Breast epithelium (tissue), 4 donors: ENCODE measurements around the gene PTPN9. TPM values are rescaled to one million over a fixed set of nuclear protein-coding genes. Genes with fewer than 3 reads are reported as not detected.

ENCODE experiments used
- DNase-seq, 2 donors: peaks; one replicate each; pipeline ENCODE4 v3.0.0-alpha.2; 2019; ENCODE audit warnings: low spot score in 2 of 2
- H3K27ac ChIP-seq, 2 donors: fragments of 200-600 bp; sonication (generic) in 1 of 2; one replicate each; pipeline ENCODE4 v1.5.1; 2016 to 2019; ENCODE audit warnings: mild to moderate bottlenecking in 1 of 2
- H3K27me3 ChIP-seq, 2 donors: fragments of 200-600 bp; sonication (generic) in 1 of 2; one replicate each; pipeline versions ENCODE4 v1.5.1 to v1.6.0; 2017 to 2019; ENCODE audit warnings: control low read depth in 1 of 2, mild to moderate bottlenecking in 1 of 2
- H3K36me3 ChIP-seq: fragments of 200-600 bp; one replicate; pipeline ENCODE4 v1.5.1; 2019
- H3K4me1 ChIP-seq, 2 donors: fragments of 200-600 bp; sonication (generic); one replicate each; pipeline ENCODE4 v1.5.1; 2016 to 2019; ENCODE audit warnings: control low read depth in 1 of 2
- H3K4me3 ChIP-seq, 3 donors: fragments of 200-600 bp; sonication (generic); 1 replicate in 2 of 3; 2 replicates in 1 of 3; pipeline ENCODE4 v1.5.1; 2016 to 2019; ENCODE audit warnings: mild to moderate bottlenecking in 3 of 3, moderate library complexity in 2 of 3
- H3K9me3 ChIP-seq, 2 donors: fragments of 200-600 bp; sonication (generic) in 1 of 2; one replicate each; pipeline ENCODE4 v1.5.1; 2016 to 2019; ENCODE audit warnings: control low read depth in 1 of 2
- CTCF ChIP-seq, 3 donors: fragments of 450-650 bp; IDR thresholded peaks; one replicate each; pipeline ENCODE4 v1.5.1; 2016 to 2017; ENCODE audit warnings: antibody characterized with exemption in 3 of 3, mild to moderate bottlenecking in 3 of 3, moderate library complexity in 3 of 3
- POLR2A ChIP-seq: fragments of 450-650 bp; IDR thresholded peaks from one replicate; pipeline ENCODE4 v1.6.1; 2016; ENCODE audit warnings: antibody characterized with exemption, mild to moderate bottlenecking, moderate library complexity
- POLR2AphosphoS5 ChIP-seq, 3 donors: sonication (generic); formaldehyde crosslinking; IDR thresholded peaks; one replicate each; pipeline ENCODE4 v1.6.1; 2017; ENCODE audit warnings: antibody characterized with exemption in 3 of 3
- intact Hi-C: fragments of 100-400 bp; cut with DNase I; formaldehyde crosslinking; loops from one replicate; pipeline ENCODE4 v1.15.1; 2023; ENCODE audit warnings: low total_unique reads
- total RNA-seq, 3 donors: library from RNA; depleted of rRNA; stranded (reverse); fragments of >200 nt; gene quantifications; one replicate each; pipeline ENCODE4 v1.1.0, GENCODE V29; 2016

PTPN9 gene
- total RNA-seq, 3 donors from 2014 or later = 16.2 to 23.9 (median 19.9) TPM

DNA sequence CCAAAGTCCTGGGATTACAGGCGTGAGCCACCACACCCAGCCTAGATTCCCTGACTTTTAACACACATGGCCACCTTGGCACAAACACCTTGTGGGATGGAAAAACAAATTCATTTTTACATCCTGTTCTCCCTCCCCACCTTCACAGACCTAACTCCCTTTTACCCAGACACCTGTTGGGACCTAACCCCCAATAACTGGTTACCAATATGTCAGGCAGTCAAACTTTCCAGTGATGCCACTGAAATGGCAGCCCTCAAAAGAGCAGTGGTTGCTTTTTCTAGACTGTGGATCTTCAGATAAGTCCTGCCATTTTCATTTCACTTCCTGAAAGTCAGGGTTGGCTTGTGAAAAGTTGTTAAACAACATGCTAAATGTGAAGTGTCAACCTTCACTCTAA is 162.5 kb downstream of the PTPN9 start:
- TF ChIP-seq CTCF (IDR thresholded peaks at IDR 0.05) (no peak), POLR2A (no peak), POLR2AphosphoS5 (IDR thresholded peaks at IDR 0.05) (no peak)
- Histone ChIP-seq H3K36me3 (peaks cover 5% of the 10 kb centered on the region), H3K4me1 (no peaks in the 10 kb centered on the region), H3K27ac (peak overlapping the region; percentile 24 to 50), H3K27me3 (no peaks in the 10 kb centered on the region), H3K4me3 (no peak overlapping the region), H3K9me3 (no peaks in the 10 kb centered on the region)
- intact Hi-C loops = no loop called here
- no peak for DNase-seq

Other genes with a start within 250 kb of the PTPN9 start
- gene COMMD4, start 243.3 kb downstream of the PTPN9 start, total RNA-seq = 10 to 100 TPM; 61.6 to 66.6 (median 63.6) TPM
- gene NEIL1, start 232.3 kb downstream of the PTPN9 start, total RNA-seq = 100 to 1,000 TPM in 1 of 3 donors, 10 to 100 TPM in 2; 23.4 to 101 (median 97.9) TPM
- 100 to 1,000 TPM; 112 to 259 (median 169) TPM for gene MAN2C1, start 210.7 kb downstream of the PTPN9 start, total RNA-seq
- 10 to 100 TPM; 40.2 to 66.9 (median 49.5) TPM for gene SIN3A, start 127.6 kb downstream of the PTPN9 start, total RNA-seq
- 10 to 100 TPM; 19.8 to 24.9 (median 23.6) TPM for gene SNUPN, start 46.4 kb upstream of the PTPN9 start, total RNA-seq
- 100 to 1,000 TPM; 144 to 194 (median 175) TPM for gene IMP3, start 60.9 kb upstream of the PTPN9 start, total RNA-seq
- gene SNX33, start 68.6 kb upstream of the PTPN9 start, total RNA-seq = 10 to 100 TPM; 32.8 to 42.7 (median 36.3) TPM
- gene CSPG4, start 133.5 kb upstream of the PTPN9 start, total RNA-seq = 10 to 100 TPM in 2 of 3 donors, 1 to 10 TPM in 1; 6.3 to 42.9 (median 17.0) TPM